ENCODE data around the gene PLVAP. TPM values are rescaled to one million over a fixed set of nuclear protein-coding genes. Genes with fewer than 3 reads are reported as not detected.

Gene PLVAP
- total and polyA plus RNA-seq, 3 experiments from 2014 or later: not detected

GRCh38 chr19:17325133-17325532 lies 52.0 kb downstream of the PLVAP start:
- Mint-ChIP-seq H3K4me3 (peak overlapping the region in 1 of 7 donors; percentile 76), H3K4me1 (peaks cover 3 to 25% (median 9%) of the 10 kb centered on the region in 3 donors), H3K27ac (no peak overlapping the region), H3K27me3 (no peaks in the 10 kb centered on the region), H3K36me3 (peaks cover 0 to 20% (median 2%) of the 10 kb centered on the region in 3 donors), H3K9me3 (no peaks in the 10 kb centered on the region)
- Histone ChIP-seq H3K27ac (ENCODE audit: low read depth, low read length) (no peak overlapping the region), H3K36me3 (ENCODE audit: insufficient read depth, low read length) (no peaks in the 10 kb centered on the region), H3K4me1 (ENCODE audit: insufficient read depth, low read length) (peaks cover 9% of the 10 kb centered on the region), H3K27me3 (ENCODE audit: insufficient read depth, low read length, poor library complexity, severe bottlenecking) (no peaks in the 10 kb centered on the region), H3K9me3 (ENCODE audit: low read length) (no peaks in the 10 kb centered on the region), H3K4me3 (ENCODE audit: low read length) (no peak overlapping the region)
- ChIA-PET CTCF (interaction anchor here (0.7 to 1.0 kb wide), 2 partner anchors 10 to 16 kb away, joined by 3 to 6 read pairs; partner anchors contain the start of gene DDA1), POLR2A (interaction anchor here (2.0 kb wide), 1 partner anchor 16 kb away, joined by 5 read pairs; the partner anchor contains the start of gene DDA1)
- DNase-seq: no peak

- POLR2A ChIA-PET: no interaction called here
- peaks cover 6% of the 10 kb centered on the region for H3K4me1 ChIP-seq (ENCODE audit: insufficient read depth, low read length)
- H3K27ac ChIP-seq (ENCODE audit: low read depth, low read length): no peak overlapping the region
- H3K4me3 ChIP-seq (ENCODE audit: low read length): no peak overlapping the region
- Mint-ChIP-seq H3K27ac (no peak overlapping the region), H3K36me3 (peaks cover 0 to 26% (median 5%) of the 10 kb centered on the region in 3 donors), H3K4me3 (peak overlapping the region in 2 of 7 donors; percentile 24 to 27), H3K9me3 (no peaks in the 10 kb centered on the region), H3K4me1 (peaks cover 0 to 20% (median 9%) of the 10 kb centered on the region in 3 donors), H3K27me3 (no peaks in the 10 kb centered on the region)
- CTCF ChIA-PET: interaction anchor here (0.7 to 1.0 kb wide), 2 partner anchors 11 to 15 kb away, joined by 3 to 6 read pairs; partner anchors contain the start of gene DDA1
- no peaks in the 10 kb centered on the region for H3K36me3 ChIP-seq (ENCODE audit: insufficient read depth, low read length)
- no peaks in the 10 kb centered on the region for H3K27me3 ChIP-seq (ENCODE audit: insufficient read depth, low read length, poor library complexity, severe bottlenecking)
- DNase-seq: no peak
- no peaks in the 10 kb centered on the region for H3K9me3 ChIP-seq (ENCODE audit: low read length)
These were observed 52.6 kb downstream of the PLVAP start for GRCh38 chr19:17324357-17325114.

- peak overlapping the region in 1 of 7 donors; percentile 24 for H3K4me3 Mint-ChIP-seq
These were observed 53.2 kb downstream of the PLVAP start for GRCh38 chr19:17323964-17324332.

GRCh38 chr19:17323300-17323963 lies 53.7 kb downstream of the PLVAP start:
- no peaks in the 10 kb centered on the region for H3K27me3 ChIP-seq (ENCODE audit: insufficient read depth, low read length, poor library complexity, severe bottlenecking)
- Mint-ChIP-seq H3K27me3 (no peaks in the 10 kb centered on the region), H3K9me3 (no peaks in the 10 kb centered on the region), H3K4me1 (peaks cover 0 to 14% (median 9%) of the 10 kb centered on the region in 3 donors), H3K27ac (no peak overlapping the region), H3K4me3 (peak overlapping the region in 1 of 7 donors; percentile 19), H3K36me3 (peaks cover 0 to 30% (median 5%) of the 10 kb centered on the region in 3 donors)
- H3K27ac ChIP-seq (ENCODE audit: low read depth, low read length): no peak overlapping the region
- no peak overlapping the region for H3K4me3 ChIP-seq (ENCODE audit: low read length)
- no peak for DNase-seq
- no peaks in the 10 kb centered on the region for H3K9me3 ChIP-seq (ENCODE audit: low read length)
- H3K4me1 ChIP-seq (ENCODE audit: insufficient read depth, low read length): no peaks in the 10 kb centered on the region
- CTCF ChIA-PET: no interaction called here
- H3K36me3 ChIP-seq (ENCODE audit: insufficient read depth, low read length): no peaks in the 10 kb centered on the region
- POLR2A ChIA-PET: no interaction called here

More at GRCh38 chr19:17323964-17324332, 53.2 kb downstream of the PLVAP start:
- Mint-ChIP-seq H3K9me3 (no peaks in the 10 kb centered on the region), H3K27me3 (no peaks in the 10 kb centered on the region), H3K27ac (no peak overlapping the region), H3K36me3 (peaks cover 0 to 30% (median 5%) of the 10 kb centered on the region in 3 donors), H3K4me1 (peaks cover 0 to 14% (median 9%) of the 10 kb centered on the region in 3 donors)
- H3K27ac ChIP-seq (ENCODE audit: low read depth, low read length): no peak overlapping the region
- no peaks in the 10 kb centered on the region for H3K27me3 ChIP-seq (ENCODE audit: insufficient read depth, low read length, poor library complexity, severe bottlenecking)
- ChIA-PET CTCF (interaction anchor here (1.0 kb wide), 1 partner anchor 12 kb away, joined by 6 read pairs; no protein-coding TSS in a partner anchor), POLR2A (no interaction called here)
- no peak for DNase-seq
- H3K9me3 ChIP-seq (ENCODE audit: low read length): no peaks in the 10 kb centered on the region
- no peak overlapping the region for H3K4me3 ChIP-seq (ENCODE audit: low read length)
- H3K36me3 ChIP-seq (ENCODE audit: insufficient read depth, low read length): no peaks in the 10 kb centered on the region
- peaks cover under 1% of the 10 kb centered on the region for H3K4me1 ChIP-seq (ENCODE audit: insufficient read depth, low read length)

- Histone ChIP-seq H3K4me1 (ENCODE audit: insufficient read depth, low read length) (no peaks in the 10 kb centered on the region), H3K9me3 (ENCODE audit: low read length) (no peaks in the 10 kb centered on the region), H3K4me3 (ENCODE audit: low read length) (no peak overlapping the region), H3K27me3 (ENCODE audit: insufficient read depth, low read length, poor library complexity, severe bottlenecking) (no peaks in the 10 kb centered on the region), H3K27ac (ENCODE audit: low read depth, low read length) (no peak overlapping the region), H3K36me3 (ENCODE audit: insufficient read depth, low read length) (no peaks in the 10 kb centered on the region)
- POLR2A ChIA-PET: no interaction called here
- CTCF ChIA-PET: no interaction called here
- peaks cover 0 to 31% (median 5%) of the 10 kb centered on the region in 3 donors for H3K36me3 Mint-ChIP-seq
- H3K27ac Mint-ChIP-seq: no peak overlapping the region
- H3K9me3 Mint-ChIP-seq: no peaks in the 10 kb centered on the region
- no peak overlapping the region for H3K4me3 Mint-ChIP-seq
- DNase-seq: no peak
- peaks cover 0 to 12% (median 9%) of the 10 kb centered on the region in 3 donors for H3K4me1 Mint-ChIP-seq
- no peaks in the 10 kb centered on the region for H3K27me3 Mint-ChIP-seq
These were observed 54.3 kb downstream of the PLVAP start for GRCh38 chr19:17322854-17323253.

GRCh38 chr19:17321655-17322489 lies 55.3 kb downstream of the PLVAP start:
- H3K27ac Mint-ChIP-seq: no peak overlapping the region
- H3K27me3 ChIP-seq (ENCODE audit: insufficient read depth, low read length, poor library complexity, severe bottlenecking): no peaks in the 10 kb centered on the region
- no peak for DNase-seq
- H3K4me1 ChIP-seq (ENCODE audit: insufficient read depth, low read length): no peaks in the 10 kb centered on the region
- H3K9me3 ChIP-seq (ENCODE audit: low read length): no peaks in the 10 kb centered on the region
- H3K4me3 ChIP-seq (ENCODE audit: low read length): no peak overlapping the region
- H3K4me3 Mint-ChIP-seq: no peak overlapping the region
- no peaks in the 10 kb centered on the region for H3K9me3 Mint-ChIP-seq
- no peaks in the 10 kb centered on the region for H3K36me3 ChIP-seq (ENCODE audit: insufficient read depth, low read length)
- H3K27me3 Mint-ChIP-seq: no peaks in the 10 kb centered on the region
- CTCF ChIA-PET: interaction anchor here (1.1 to 1.3 kb wide), 2 partner anchors 12 to 174 kb away, joined by 3 read pairs; no protein-coding TSS in a partner anchor
- POLR2A ChIA-PET: no interaction called here
- peaks cover 0 to 38% (median 5%) of the 10 kb centered on the region in 3 donors for H3K36me3 Mint-ChIP-seq
- H3K27ac ChIP-seq (ENCODE audit: low read depth, low read length): no peak overlapping the region
- H3K4me1 Mint-ChIP-seq: peaks cover 0 to 10% (median 9%) of the 10 kb centered on the region in 3 donors

GRCh38 chr19:17320435-17320834 lies 56.7 kb downstream of the PLVAP start:
- Mint-ChIP-seq H3K4me1 (peaks cover 0 to 10% (median 9%) of the 10 kb centered on the region in 3 donors), H3K27me3 (no peaks in the 10 kb centered on the region), H3K4me3 (no peak overlapping the region), H3K36me3 (peaks cover 0 to 48% (median 5%) of the 10 kb centered on the region in 3 donors), H3K27ac (no peak overlapping the region), H3K9me3 (no peaks in the 10 kb centered on the region)
- H3K9me3 ChIP-seq (ENCODE audit: low read length): no peaks in the 10 kb centered on the region
- H3K36me3 ChIP-seq (ENCODE audit: insufficient read depth, low read length): peaks cover 6% of the 10 kb centered on the region
- H3K4me3 ChIP-seq (ENCODE audit: low read length): no peak overlapping the region
- POLR2A ChIA-PET: no interaction called here
- CTCF ChIA-PET: interaction anchor here (0.9 kb wide), 1 partner anchor 11 kb away, joined by 3 read pairs; the partner anchor contains the start of gene DDA1
- no peak for DNase-seq
- H3K27ac ChIP-seq (ENCODE audit: low read depth, low read length): no peak overlapping the region
- no peaks in the 10 kb centered on the region for H3K4me1 ChIP-seq (ENCODE audit: insufficient read depth, low read length)
- H3K27me3 ChIP-seq (ENCODE audit: insufficient read depth, low read length, poor library complexity, severe bottlenecking): no peaks in the 10 kb centered on the region

Measured in CD8-positive, alpha-beta memory T cell (primary cell).